Measurements from ENCODE around the gene CLIP2.
"Not testable (repeated sequence)": the region's sequence is repeated elsewhere in the genome, so short reads cannot be mapped to it uniquely, and the experiment has no call there.

Gene CLIP2

DNA sequence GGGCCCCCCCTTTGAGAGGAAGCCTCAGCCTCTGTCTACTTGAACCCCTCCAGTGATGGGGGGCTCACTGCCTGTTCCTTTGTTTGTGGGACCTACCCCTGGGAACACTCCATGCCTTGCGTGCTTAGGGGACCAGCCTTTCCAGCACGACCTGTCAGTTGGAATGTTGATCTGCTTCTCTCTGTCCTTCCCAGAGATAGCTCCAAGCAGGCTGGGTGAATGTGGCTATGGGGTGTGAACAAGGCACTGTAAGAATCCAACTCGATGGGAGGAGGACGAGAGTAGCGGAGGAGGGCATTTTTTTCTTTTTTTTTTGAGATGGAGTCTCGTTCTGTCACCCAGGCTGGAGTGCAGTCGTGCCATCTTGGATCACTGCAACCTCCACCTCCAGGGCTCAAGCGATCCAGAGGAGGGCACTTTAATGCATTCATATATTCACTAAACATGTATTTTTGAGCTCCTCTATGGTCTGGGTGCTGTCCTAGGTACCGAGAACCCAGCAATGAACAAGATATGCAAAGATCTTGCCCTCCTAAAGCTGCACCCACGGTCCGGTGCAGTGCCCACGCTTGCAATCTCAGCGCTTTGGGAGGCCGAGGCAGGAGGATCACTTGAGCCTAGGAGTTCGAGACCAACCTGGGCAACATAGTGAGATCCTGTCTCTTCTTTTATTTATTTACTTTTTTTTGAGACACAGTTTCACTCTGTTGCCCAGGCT lies 8.5 kb downstream of the CLIP2 start:
- no peak for DNase-seq (ENCODE audit: low read depth)

DNA sequence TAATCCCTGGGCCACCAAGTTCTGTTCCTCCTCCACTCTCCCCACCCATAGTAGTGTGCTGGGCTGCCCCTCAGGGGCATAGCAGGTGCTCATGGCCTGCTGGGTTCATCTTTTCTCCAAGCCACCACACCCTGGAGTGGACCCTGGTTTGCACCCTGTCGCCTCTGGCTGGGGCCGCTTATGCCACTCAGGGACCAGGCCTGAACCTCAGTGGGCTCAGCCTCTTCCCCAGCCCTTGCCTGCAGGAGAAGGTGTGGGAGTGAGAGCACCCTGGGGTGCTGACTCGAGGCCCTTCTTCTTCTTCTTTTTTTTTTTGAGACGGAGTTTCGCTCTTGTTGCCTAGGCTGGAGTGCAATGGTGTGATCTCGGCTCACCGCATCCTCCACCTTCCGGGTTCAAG lies 10.2 kb downstream of the CLIP2 start:
- DNase-seq (ENCODE audit: low read depth) = no peak

GRCh38 chr7:74300926-74301325 lies 11.7 kb downstream of the CLIP2 start:
- DNase-seq (ENCODE audit: low read depth) = no peak

- no peak for DNase-seq (ENCODE audit: low read depth)
These were observed 13.6 kb downstream of the CLIP2 start for GRCh38 chr7:74302745-74303221.

GRCh38 chr7:74304550-74304949 lies 15.3 kb downstream of the CLIP2 start:
- DNase-seq (ENCODE audit: low read depth) = no peak

DNA sequence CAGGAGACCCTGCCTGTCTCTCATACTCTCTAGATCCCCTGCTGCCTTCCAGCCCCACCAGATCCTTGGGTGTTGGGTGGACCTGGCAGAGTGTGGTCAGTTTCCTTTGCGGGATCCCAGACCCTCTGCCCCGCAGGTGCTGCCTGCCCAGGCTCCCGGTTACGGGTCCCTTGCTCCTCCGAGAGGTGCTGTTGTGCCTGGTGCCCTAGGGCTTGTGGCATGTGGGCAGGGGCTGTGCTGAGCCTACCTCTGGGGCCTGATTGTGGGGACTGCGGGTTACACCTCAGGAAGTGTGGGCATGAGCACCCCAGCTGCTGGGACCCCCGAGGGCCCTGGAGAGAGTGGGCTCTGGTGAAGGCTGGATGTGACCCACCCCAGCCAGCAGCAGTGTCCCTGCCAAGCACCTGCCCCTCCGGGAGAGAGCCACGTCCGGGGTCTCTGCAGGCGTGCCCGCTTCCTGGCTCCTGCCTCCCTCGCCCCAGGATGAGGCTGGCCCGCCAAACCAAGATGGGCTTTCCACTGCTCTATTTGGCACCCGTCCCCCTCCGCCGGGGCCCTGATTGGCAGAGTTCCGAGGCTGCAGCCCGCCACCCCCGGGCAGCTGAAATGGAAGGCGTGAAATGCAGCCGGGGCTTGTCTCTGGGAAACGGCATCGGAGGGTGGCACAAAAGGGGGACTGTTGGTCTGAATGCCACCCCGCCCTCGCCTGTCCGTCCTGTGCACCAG lies 17.0 kb downstream of the CLIP2 start:
- no peak for DNase-seq (ENCODE audit: low read depth)

GRCh38 chr7:74306730-74307469 lies 17.7 kb downstream of the CLIP2 start:
- DNase-seq (ENCODE audit: low read depth) = peak; percentile 63

GRCh38 chr7:74307738-74308505 lies 18.7 kb downstream of the CLIP2 start:
- DNase-seq (ENCODE audit: low read depth) = no peak

DNA sequence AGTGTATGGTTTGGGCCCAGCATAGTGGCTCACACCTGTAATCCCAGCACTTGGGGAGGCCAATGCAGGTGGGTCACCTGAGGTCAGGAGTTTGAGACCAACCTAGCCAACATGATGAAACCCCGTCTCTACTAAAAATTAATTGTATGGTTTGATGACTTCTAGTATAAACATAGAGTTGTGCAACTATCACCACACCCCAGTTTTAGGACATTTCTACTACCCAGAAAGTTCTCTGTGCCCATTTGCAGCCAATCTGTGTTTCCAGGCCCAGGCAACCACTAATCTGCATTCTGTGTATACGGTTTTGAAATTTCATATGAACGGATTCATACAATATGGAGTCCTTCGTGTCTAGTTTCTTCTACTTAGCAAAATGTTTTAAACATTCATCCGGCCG lies 20.0 kb downstream of the CLIP2 start:
- DNase-seq (ENCODE audit: low read depth) = no peak

GRCh38 chr7:74311305-74311744 lies 22.1 kb downstream of the CLIP2 start:
- DNase-seq (ENCODE audit: low read depth) = no peak

DNA sequence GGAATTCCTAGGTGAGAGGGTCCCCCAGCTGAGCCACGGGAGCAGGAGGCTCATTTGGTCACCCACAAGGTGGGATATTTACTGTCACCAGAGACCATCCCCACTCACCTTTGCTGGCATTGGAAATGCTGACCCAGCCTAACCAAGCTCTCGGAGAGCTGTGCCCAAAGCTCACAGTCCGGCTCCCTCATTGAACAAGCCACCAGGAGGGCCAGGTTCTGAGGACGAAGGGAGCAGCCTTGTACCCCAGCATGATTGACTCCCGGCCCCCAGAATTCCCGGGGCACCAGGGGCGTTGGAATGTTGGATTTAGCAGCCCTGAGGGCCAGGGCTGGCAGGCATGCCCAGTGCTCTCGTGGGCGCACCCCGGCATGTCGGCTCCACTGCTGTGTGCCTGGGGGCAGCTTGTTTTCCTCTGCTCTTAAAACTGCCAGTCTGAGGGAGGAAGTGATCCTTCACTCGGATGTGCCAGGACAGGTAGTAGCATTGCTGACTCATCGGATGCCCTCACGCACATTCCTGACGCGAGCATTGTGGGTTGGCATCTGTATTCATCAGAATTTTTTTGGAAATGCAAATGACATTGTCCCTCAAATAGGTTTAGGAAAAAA lies 23.3 kb downstream of the CLIP2 start:
- DNase-seq (ENCODE audit: low read depth) = no peak

- not testable (repeated sequence) for DNase-seq (ENCODE audit: low read depth)
These were observed 26.7 kb downstream of the CLIP2 start for GRCh38 chr7:74315891-74316290.

GRCh38 chr7:74317146-74317782 lies 28.1 kb downstream of the CLIP2 start:
- DNase-seq (ENCODE audit: low read depth) = no peak

- DNase-seq (ENCODE audit: low read depth) = no peak
These were observed 28.8 kb downstream of the CLIP2 start for GRCh38 chr7:74318043-74318442.

GRCh38 chr7:74320645-74321221 lies 31.5 kb downstream of the CLIP2 start:
- DNase-seq (ENCODE audit: low read depth) = no peak

GRCh38 chr7:74322892-74323291 lies 33.7 kb downstream of the CLIP2 start:
- DNase-seq (ENCODE audit: low read depth) = not testable (repeated sequence)

DNA sequence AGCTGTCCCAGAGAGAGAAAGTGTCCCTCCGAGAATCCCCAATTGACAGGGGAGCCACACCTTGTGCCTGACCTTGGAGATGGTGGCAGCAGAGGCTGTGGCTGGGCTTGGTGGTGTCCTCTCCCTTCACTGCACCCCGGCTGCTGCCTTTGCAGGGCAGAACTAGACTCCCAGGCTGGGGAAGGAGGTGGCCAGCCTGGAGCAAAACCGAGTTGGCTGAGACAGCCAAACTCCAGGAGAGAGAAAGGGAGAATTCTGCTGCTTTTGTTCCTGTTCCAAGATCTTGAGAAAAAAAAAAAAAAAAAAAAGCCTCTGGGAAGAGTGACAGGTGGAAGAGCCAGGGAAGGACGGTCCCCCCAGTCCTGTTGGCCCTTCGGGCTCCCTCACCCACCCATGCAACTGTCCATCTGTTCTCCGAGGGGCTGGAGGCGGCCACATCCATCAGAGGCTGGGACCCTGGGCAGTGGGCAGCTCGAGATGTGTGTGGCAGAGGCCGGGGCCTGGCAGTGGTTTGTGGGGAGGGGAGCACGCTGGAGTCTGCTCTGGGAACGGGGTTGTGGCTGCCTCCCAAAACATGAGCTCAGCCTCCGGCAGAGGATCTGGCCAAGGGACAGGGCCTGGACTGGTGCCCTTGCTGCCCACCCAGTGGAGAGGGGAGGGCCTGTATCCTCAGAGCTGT lies 35.5 kb downstream of the CLIP2 start:
- DNase-seq (ENCODE audit: low read depth) = no peak

- DNase-seq (ENCODE audit: low read depth) = no peak
These were observed 36.0 kb downstream of the CLIP2 start for GRCh38 chr7:74325210-74325565.

DNA sequence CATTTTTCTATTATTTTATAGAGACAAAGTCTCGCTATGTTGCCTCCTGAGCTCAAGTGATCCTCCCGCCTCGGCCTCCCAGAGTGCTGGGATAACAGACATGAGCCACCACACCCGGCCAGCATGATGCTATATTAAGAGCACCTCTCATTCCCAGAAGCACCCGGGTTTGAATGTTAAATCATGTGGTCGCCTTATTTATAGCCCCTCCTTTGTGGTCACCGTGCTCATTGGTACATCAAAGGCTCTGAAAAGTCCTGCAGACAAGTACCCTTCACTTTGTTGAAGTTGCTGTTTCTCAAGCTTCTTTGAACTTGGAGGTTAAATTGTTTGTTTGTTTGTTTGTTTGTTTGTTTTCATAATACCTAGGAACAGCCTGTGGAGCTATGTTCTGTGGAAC lies 40.0 kb downstream of the CLIP2 start:
- no peak for DNase-seq (ENCODE audit: low read depth)

Data from GM04504 (cell line).